Measurements from ENCODE around the gene EGFL7.

- TF ChIP-seq SUZ12 (IDR thresholded peaks at IDR 0.05; ENCODE audit: extremely low read depth, insufficient read depth, insufficient read length) (no peak), YY1 (IDR thresholded peaks at IDR 0.05; ENCODE audit: insufficient read depth, insufficient read length) (no peak), ZNF274 (IDR thresholded peaks at IDR 0.05; ENCODE audit: low read depth, low read length) (no peak)
These were observed 933 bp upstream of the EGFL7 start for GRCh38 chr9:136661641-136662325.

All from NT2/D1 (cell line).